HL-60 (cell line): ENCODE results near the gene SOX15.

ENCODE experiments used
- DNase-seq, 2 experiments: peaks; one replicate each; pipeline ENCODE4 v3.0.0-alpha.2; 2010 to 2020; ENCODE audit warnings: low read depth in 1 of 2, low spot score in 1 of 2
- H3K27ac ChIP-seq: fragments of 250-450 bp; sonication (Bioruptor Pico); replicated peaks from 2 replicates; pipeline ENCODE4 v1.5.1; 2020; ENCODE audit warnings: mild to moderate bottlenecking, moderate library complexity
- H3K27me3 ChIP-seq: fragments of 250-450 bp; sonication (Bioruptor Pico); 2 replicates; pipeline ENCODE4 v1.5.1; 2021; ENCODE audit warnings: mild to moderate bottlenecking, moderate library complexity; ENCODE audit not compliant: insufficient read depth, poor library complexity, severe bottlenecking
- H3K4me3 ChIP-seq: replicated peaks from 2 replicates; pipeline ENCODE4 v1.5.1; 2011; ENCODE audit warnings: mild to moderate bottlenecking, control low read depth, low read length; ENCODE audit not compliant: insufficient read depth
- GABPA ChIP-seq: IDR thresholded peaks from 2 replicates; pipeline ENCODE4 v1.6.1; 2012; ENCODE audit warnings: low read depth
- POLR2AphosphoS5 ChIP-seq: IDR thresholded peaks from 2 replicates; pipeline ENCODE4 v1.6.1; 2012; ENCODE audit warnings: low read depth
- SPI1 ChIP-seq: IDR thresholded peaks from 2 replicates; pipeline ENCODE4 v1.6.1; 2012; ENCODE audit warnings: low read depth, mild to moderate bottlenecking, borderline replicate concordance
- TF ChIP-seq, protein P1 (sequence below): IDR thresholded peaks from one replicate; pipeline ENCODE4 v1.5.1; 2011; ENCODE audit warnings: low read length, control low read depth, inconsistent platforms; ENCODE audit not compliant: insufficient read depth
- TF ChIP-seq, protein P2 (sequence below): IDR thresholded peaks from 2 replicates; pipeline ENCODE4 v1.6.1; 2012; ENCODE audit warnings: low read depth; ENCODE audit not compliant: insufficient replicate concordance

Gene SOX15

DNA sequence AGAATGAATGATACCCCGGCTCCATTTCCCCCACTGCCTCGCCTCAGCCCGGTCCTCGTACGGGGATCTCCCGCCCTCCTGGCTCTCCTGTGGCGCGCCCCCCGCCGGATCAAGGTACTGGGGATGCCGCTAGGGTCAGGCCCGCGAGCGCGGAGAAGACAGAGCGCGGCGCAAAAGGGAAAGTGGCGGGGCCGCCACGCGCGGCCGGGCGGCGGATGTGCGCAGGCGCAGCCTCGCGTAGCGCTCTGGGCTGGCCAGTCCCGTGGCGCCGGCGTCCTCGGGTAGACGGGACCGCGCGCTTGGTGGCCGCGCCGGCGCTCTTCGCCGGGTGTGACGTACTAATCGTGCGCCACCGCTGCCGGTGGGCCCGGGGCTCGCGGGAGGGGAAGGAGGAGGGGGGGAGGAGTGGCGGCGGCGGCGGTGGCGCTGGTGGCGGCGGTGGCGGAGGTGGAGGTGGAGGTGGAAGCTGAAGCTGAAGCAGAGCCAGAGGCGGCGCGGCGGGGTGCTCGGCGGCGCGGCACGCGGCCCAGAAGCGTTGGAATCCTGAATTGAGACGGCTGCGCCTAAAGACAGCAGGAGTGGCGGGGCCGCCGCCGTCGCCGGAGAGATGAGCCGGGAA lies 28.2 kb downstream of the SOX15 start, which contains the start of gene SENP3:
TSS of gene SENP3 (plus strand) at position 331 of the 619 bp plus-strand sequence. CDS start 1,158 bp downstream, outside the sequence.
- Histone ChIP-seq H3K27me3 (no peaks in the 10 kb centered on the region), H3K4me3 (peak within 1 kb of the TSS; percentile 74), H3K27ac (peak within 1 kb of the TSS; percentile 85)
- DNase-seq: peak in 1 of 2 experiments; percentile 74
- TF ChIP-seq, protein P1, sequence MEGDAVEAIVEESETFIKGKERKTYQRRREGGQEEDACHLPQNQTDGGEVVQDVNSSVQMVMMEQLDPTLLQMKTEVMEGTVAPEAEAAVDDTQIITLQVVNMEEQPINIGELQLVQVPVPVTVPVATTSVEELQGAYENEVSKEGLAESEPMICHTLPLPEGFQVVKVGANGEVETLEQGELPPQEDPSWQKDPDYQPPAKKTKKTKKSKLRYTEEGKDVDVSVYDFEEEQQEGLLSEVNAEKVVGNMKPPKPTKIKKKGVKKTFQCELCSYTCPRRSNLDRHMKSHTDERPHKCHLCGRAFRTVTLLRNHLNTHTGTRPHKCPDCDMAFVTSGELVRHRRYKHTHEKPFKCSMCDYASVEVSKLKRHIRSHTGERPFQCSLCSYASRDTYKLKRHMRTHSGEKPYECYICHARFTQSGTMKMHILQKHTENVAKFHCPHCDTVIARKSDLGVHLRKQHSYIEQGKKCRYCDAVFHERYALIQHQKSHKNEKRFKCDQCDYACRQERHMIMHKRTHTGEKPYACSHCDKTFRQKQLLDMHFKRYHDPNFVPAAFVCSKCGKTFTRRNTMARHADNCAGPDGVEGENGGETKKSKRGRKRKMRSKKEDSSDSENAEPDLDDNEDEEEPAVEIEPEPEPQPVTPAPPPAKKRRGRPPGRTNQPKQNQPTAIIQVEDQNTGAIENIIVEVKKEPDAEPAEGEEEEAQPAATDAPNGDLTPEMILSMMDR: no peak
- TF ChIP-seq GABPA (no peak), SPI1 (no peak), POLR2AphosphoS5 (peak; percentile 37; the same call in 1 of the 2 replicates)
- TF ChIP-seq, protein P2, sequence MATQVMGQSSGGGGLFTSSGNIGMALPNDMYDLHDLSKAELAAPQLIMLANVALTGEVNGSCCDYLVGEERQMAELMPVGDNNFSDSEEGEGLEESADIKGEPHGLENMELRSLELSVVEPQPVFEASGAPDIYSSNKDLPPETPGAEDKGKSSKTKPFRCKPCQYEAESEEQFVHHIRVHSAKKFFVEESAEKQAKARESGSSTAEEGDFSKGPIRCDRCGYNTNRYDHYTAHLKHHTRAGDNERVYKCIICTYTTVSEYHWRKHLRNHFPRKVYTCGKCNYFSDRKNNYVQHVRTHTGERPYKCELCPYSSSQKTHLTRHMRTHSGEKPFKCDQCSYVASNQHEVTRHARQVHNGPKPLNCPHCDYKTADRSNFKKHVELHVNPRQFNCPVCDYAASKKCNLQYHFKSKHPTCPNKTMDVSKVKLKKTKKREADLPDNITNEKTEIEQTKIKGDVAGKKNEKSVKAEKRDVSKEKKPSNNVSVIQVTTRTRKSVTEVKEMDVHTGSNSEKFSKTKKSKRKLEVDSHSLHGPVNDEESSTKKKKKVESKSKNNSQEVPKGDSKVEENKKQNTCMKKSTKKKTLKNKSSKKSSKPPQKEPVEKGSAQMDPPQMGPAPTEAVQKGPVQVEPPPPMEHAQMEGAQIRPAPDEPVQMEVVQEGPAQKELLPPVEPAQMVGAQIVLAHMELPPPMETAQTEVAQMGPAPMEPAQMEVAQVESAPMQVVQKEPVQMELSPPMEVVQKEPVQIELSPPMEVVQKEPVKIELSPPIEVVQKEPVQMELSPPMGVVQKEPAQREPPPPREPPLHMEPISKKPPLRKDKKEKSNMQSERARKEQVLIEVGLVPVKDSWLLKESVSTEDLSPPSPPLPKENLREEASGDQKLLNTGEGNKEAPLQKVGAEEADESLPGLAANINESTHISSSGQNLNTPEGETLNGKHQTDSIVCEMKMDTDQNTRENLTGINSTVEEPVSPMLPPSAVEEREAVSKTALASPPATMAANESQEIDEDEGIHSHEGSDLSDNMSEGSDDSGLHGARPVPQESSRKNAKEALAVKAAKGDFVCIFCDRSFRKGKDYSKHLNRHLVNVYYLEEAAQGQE: no peak

DNA sequence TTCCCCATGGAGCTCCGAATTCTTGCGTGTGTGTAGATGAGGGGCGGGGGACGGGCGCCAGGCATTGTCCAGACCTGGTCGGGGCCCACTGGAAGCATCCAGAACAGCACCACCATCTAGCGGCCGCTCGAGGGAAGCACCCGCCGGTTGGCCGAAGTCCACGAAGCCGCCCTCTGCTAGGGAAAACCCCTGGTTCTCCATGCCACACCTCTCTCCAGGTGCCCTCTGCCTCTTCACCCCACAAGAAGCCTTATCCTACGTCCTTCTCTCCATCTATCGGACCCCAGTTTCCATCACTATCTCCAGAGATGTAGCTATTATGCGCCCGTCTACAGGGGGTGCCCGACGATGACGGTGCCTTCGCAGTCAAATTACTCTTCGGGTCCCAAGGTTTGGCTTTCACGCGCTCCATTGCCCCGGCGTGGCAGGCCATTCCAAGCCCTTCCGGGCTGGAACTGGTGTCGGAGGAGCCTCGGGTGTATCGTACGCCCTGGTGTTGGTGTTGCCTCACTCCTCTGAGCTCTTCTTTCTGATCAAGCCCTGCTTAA lies 28.8 kb downstream of the SOX15 start:
- TF ChIP-seq, protein P1: peak; percentile 26
- TF ChIP-seq SPI1 (no peak), GABPA (no peak)
- TF ChIP-seq, protein P2: no peak
- no peaks in the 10 kb centered on the region for H3K27me3 ChIP-seq
- H3K4me3 ChIP-seq: peak overlapping the region; percentile 74
- peak in 1 of 2 experiments; percentile 76 for DNase-seq
- peak overlapping the region; percentile 85 for H3K27ac ChIP-seq

DNA sequence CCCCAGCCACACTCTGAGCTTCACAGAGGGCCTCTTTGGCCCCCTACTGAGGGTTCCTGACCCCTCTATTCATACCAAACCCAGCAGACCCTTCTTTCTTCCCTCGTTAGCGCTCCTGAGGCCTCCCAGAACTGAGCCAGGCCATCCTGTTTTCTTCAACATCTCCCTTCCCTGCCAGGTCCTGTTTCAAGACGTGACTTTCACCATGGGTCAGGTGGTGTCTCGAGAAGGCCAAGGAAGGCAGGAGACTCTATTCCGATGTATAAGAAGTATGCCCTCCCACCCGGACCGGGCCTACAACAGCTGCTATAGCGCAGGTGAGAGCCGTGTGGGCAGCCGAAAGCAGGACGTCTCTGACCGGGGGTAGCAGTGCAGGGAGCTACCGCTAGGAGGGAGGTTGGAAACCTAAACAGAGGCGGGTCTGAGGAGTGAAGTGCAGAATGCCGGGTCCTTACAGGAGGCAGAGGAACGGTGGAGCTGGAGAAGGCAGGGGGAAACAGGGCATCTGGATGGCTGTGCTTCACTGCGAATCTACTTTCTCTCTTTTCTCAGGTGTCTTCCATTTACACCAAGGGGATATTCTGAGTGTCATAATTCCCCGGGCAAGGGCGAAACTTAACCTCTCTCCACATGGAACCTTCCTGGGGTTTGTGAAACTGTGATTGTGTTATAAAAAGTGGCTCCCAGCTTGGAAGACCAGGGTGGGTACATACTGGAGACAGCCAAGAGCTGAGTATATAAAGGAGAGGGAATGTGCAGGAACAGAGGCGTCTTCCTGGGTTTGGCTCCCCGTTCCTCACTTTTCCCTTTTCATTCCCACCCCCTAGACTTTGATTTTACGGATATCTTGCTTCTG lies 29.5 kb downstream of the SOX15 start:
- no peaks in the 10 kb centered on the region for H3K27me3 ChIP-seq
- H3K4me3 ChIP-seq: peak overlapping the region; percentile 74
- H3K27ac ChIP-seq: peak overlapping the region; percentile 94
- peak in 1 of 2 experiments; percentile 67 for DNase-seq
- TF ChIP-seq, protein P1: peak; percentile 45
- no peak for TF ChIP-seq SPI1
